HepG2 (cell line): Measurements from ENCODE around the gene TMEM50B. TPM values are rescaled to one million over a fixed set of nuclear protein-coding genes. Genes with fewer than 3 reads are reported as not detected.

Source experiments
- CBX2 ChIP-seq, 2 experiments: fragments of 200-600 bp in 1 of 2; sonication (generic); formaldehyde crosslinking in 1 of 2; IDR thresholded peaks; 2 replicates each; pipeline versions ENCODE4 v1.7.0 to v1.8.1; 2018 to 2022; ENCODE audit warnings: low read depth in 2 of 2, low read length in 1 of 2, mild to moderate bottlenecking in 1 of 2, missing genetic modification reagents in 1 of 2
- HCFC1 ChIP-seq: fragments of 150-350 bp; IDR thresholded peaks from 2 replicates; pipeline ENCODE4 v1.6.1; 2014; ENCODE audit warnings: low read depth, low read length
- HMGA1 ChIP-seq: sonication (generic); formaldehyde crosslinking; conservative IDR thresholded peaks from 2 replicates; pipeline ENCODE4 v1.4.0; 2020; ENCODE audit warnings: missing genetic modification reagents
- HNRNPLL ChIP-seq: fragments of 200-400 bp; formaldehyde crosslinking; IDR thresholded peaks from 2 replicates; pipeline ENCODE4 v1.6.1; 2017; ENCODE audit warnings: mild to moderate bottlenecking, low read depth, low read length; ENCODE audit not compliant: poor library complexity, severe bottlenecking
- MED8 ChIP-seq: sonication (generic); formaldehyde crosslinking; IDR thresholded peaks from 2 replicates; pipeline ENCODE4 v1.8.1; 2023; ENCODE audit warnings: mild to moderate bottlenecking, missing genetic modification reagents; ENCODE audit not compliant: insufficient replicate concordance
- NCOR1 ChIP-seq: fragments of 200-600 bp; sonication (generic); IDR thresholded peaks from 2 replicates; pipeline ENCODE4 v1.7.0; 2017; ENCODE audit warnings: antibody characterized with exemption, low read length, borderline replicate concordance
- NFYC ChIP-seq: IDR thresholded peaks from 2 replicates; pipeline ENCODE4 v1.6.1; 2016; ENCODE audit warnings: missing genetic modification reagents, missing compliant biosample characterization
- NONO ChIP-seq, 2 experiments: fragments of 450-650 bp in 1 of 2; sonication (generic) in 1 of 2; formaldehyde crosslinking in 1 of 2; IDR thresholded peaks in 1 of 2; conservative IDR thresholded peaks in 1 of 2; 2 replicates each; pipeline versions ENCODE4 v1.6.1 to v1.8.0; 2017 to 2022; ENCODE audit warnings: mild to moderate bottlenecking in 1 of 2, missing genetic modification reagents in 1 of 2, moderate library complexity in 1 of 2
- PREB ChIP-seq: sonication (generic); formaldehyde crosslinking; IDR thresholded peaks from 2 replicates; pipeline ENCODE4 v1.4.0; 2020; ENCODE audit warnings: missing genetic modification reagents
- SMC3 ChIP-seq: IDR thresholded peaks from 2 replicates; pipeline ENCODE4 v1.6.1; 2011; ENCODE audit warnings: low read length, improper control_type of control experiment
- THAP8 ChIP-seq: sonication (generic); formaldehyde crosslinking; IDR thresholded peaks from 2 replicates; pipeline ENCODE4 v1.5.1; 2020; ENCODE audit warnings: missing genetic modification reagents, mild to moderate bottlenecking, borderline replicate concordance
- ZNF124 ChIP-seq: sonication (generic); formaldehyde crosslinking; IDR thresholded peaks from 2 replicates; pipeline ENCODE4 v1.4.0; 2020; ENCODE audit warnings: missing genetic modification reagents
- ZNF235 ChIP-seq: sonication (generic); formaldehyde crosslinking; IDR thresholded peaks from 2 replicates; pipeline ENCODE4 v1.8.1; 2023; ENCODE audit warnings: mild to moderate bottlenecking, missing genetic modification reagents, borderline replicate concordance
- ZNF264 ChIP-seq: sonication (generic); formaldehyde crosslinking; IDR thresholded peaks from 2 replicates; pipeline ENCODE4 v1.4.0; 2020; ENCODE audit warnings: missing genetic modification reagents
- ZNF292 ChIP-seq: sonication (generic); formaldehyde crosslinking; IDR thresholded peaks from 2 replicates; pipeline ENCODE4 v1.8.1; 2022; ENCODE audit warnings: mild to moderate bottlenecking, low read depth, missing genetic modification reagents, borderline replicate concordance
- ZNF639 ChIP-seq: conservative IDR thresholded peaks from 2 replicates; pipeline ENCODE4 v1.6.1; 2018; ENCODE audit warnings: missing genetic modification reagents
- ZNF678 ChIP-seq: sonication (generic); formaldehyde crosslinking; IDR thresholded peaks from 2 replicates; pipeline ENCODE4 v1.4.0; 2020; ENCODE audit warnings: mild to moderate bottlenecking, missing genetic modification reagents
- ZNF7 ChIP-seq: IDR thresholded peaks from 2 replicates; pipeline ENCODE4 v1.6.1; 2016; ENCODE audit warnings: missing biosample characterization, missing genetic modification reagents
- ZNF782 ChIP-seq: sonication (generic); formaldehyde crosslinking; IDR thresholded peaks from 2 replicates; pipeline ENCODE4 v1.4.0; 2020; ENCODE audit warnings: missing genetic modification reagents, mild to moderate bottlenecking, borderline replicate concordance
- polyA plus RNA-seq, 8 experiments: library from polyadenylated mRNA; depleted of rRNA in 3 of 8; stranded (reverse) in 7 of 8; unstranded in 1 of 8; fragments of >200 nt; fragmentation: Illumina TruSeq in 4 of 8; extraction: Trizol in 4 of 8; gene quantifications; 2 replicates each; pipeline versions ENCODE4 v1.2.1 to v1.2.3, GENCODE V29; 2011 to 2016; ENCODE audit warnings: low read depth in 4 of 8, missing spikeins in 1 of 8, mixed read lengths in 1 of 8; ENCODE audit not compliant: insufficient read depth in 1 of 8
- total RNA-seq, 5 experiments: library from RNA; depleted of rRNA; stranded (reverse); fragments of >200 nt; fragmentation: Illumina TruSeq; extraction: Trizol; gene quantifications; 2 replicates each; pipeline ENCODE4 v1.2.3, GENCODE V29; 2016; ENCODE audit warnings: low read depth in 1 of 5
- TF ChIP-seq, protein P1 (sequence below): sonication (generic); formaldehyde crosslinking; IDR thresholded peaks from 2 replicates; pipeline ENCODE4 v1.4.0; 2020; ENCODE audit warnings: mild to moderate bottlenecking, missing genetic modification reagents
- TF ChIP-seq, protein P2 (sequence below): IDR thresholded peaks from 2 replicates; pipeline ENCODE4 v1.6.1; 2016; ENCODE audit warnings: missing biosample characterization, missing genetic modification reagents, low read depth

TMEM50B gene
- total and polyA plus RNA-seq, 2 of the 13 experiments (the other 11 are each of a cell fraction or from before 2014, with no cell fraction given): 29.9 to 46.3 TPM

DNA sequence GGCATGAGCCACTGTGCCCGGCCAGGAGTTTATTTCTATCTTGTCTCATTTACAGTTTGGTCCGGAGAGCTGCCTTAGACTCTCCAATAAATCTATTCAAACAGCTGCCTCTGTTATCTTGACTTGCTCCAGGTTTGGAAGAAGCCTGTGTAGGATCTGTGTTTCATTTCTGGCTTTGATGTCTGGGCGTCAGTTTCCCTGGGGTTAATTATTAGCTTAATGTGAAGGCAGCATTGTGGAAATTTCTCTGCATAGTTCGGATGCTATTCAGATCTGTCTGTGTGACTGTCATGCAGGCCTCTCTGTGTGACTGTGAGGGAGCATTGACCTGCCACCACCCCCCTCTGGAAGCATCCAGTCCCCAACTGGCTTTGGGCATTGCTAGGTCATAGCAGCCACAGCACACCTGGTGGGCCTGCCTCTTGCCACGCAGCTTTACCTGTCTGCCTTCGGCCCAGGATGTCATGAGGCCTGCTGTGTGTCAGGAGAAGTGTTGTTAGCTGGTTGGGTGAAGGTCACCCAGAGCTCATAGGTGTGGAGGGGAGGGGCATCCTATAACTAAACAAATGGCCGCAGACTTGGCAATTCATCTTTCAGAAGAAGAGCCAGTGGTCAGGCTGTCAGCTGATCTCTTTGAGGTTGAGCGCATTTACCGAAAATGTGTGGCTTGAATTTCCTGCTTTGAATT, 66.8 kb downstream of the TMEM50B start (continued):
- TF ChIP-seq HCFC1: no peak
- TF ChIP-seq PREB (CRISPR knock-in tag): no peak
- TF ChIP-seq NCOR1: peak; percentile 65; the same call in 1 of the 2 replicates
- TF ChIP-seq ZNF264 (CRISPR knock-in tag): no peak
- TF ChIP-seq, protein P1, sequence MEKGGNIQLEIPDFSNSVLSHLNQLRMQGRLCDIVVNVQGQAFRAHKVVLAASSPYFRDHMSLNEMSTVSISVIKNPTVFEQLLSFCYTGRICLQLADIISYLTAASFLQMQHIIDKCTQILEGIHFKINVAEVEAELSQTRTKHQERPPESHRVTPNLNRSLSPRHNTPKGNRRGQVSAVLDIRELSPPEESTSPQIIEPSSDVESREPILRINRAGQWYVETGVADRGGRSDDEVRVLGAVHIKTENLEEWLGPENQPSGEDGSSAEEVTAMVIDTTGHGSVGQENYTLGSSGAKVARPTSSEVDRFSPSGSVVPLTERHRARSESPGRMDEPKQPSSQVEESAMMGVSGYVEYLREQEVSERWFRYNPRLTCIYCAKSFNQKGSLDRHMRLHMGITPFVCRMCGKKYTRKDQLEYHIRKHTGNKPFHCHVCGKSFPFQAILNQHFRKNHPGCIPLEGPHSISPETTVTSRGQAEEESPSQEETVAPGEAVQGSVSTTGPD (CRISPR knock-in tag): no peak
- no peak for TF ChIP-seq THAP8
- no peak for TF ChIP-seq ZNF7
- TF ChIP-seq SMC3: no peak
- TF ChIP-seq MED8 (CRISPR knock-in tag): no peak
- TF ChIP-seq ZNF678 (CRISPR knock-in tag): no peak
- 0 out of 2 replicates have a peak, but pooled peaks have one; percentile 63 for TF ChIP-seq ZNF124 (CRISPR knock-in tag)
- TF ChIP-seq ZNF639 (CRISPR knock-in tag): 0 out of 2 replicates have a peak, but pooled peaks have one; percentile 33
- TF ChIP-seq, protein P2, sequence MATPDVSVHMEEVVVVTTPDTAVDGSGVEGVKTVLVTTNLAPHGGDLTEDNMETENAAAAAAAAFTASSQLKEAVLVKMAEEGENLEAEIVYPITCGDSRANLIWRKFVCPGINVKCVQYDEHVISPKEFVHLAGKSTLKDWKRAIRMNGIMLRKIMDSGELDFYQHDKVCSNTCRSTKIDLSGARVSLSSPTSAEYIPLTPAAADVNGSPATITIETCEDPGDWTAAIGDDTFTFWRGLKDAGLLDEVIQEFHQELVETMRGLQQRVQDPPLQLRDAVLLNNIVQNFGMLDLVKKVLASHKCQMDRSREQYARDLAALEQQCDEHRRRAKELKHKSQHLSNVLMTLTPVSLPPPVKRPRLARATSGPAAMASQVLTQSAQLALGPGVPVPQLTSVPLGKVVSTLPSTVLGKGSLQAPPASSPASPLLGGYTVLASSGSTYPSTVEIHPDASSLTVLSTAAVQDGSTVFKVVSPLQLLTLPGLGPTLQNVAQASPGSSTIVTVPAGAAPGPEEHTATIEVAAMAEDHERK (CRISPR knock-in tag): no peak
- no peak for TF ChIP-seq ZNF782
- no peak for TF ChIP-seq HMGA1 (CRISPR knock-in tag)
- peak; percentile 94; the same call in 1 of the 2 replicates for TF ChIP-seq ZNF292 (CRISPR knock-in tag)
- no peak for TF ChIP-seq CBX2 (IDR thresholded peaks at IDR 0.05; ENCODE audit: low read depth, low read length)
- TF ChIP-seq CBX2 (CRISPR knock-in tag; IDR thresholded peaks at IDR 0.05; ENCODE audit: low read depth): no peak
- no peak for TF ChIP-seq NFYC (CRISPR knock-in tag)
- TF ChIP-seq NONO (IDR thresholded peaks at IDR 0.05): no peak
- TF ChIP-seq NONO (CRISPR knock-in tag; conservative IDR thresholded peaks at IDR 0.05): peak; percentile 64; the same call in 1 of the 2 replicates
- no peak for TF ChIP-seq HNRNPLL
- no peak for TF ChIP-seq ZNF235 (CRISPR knock-in tag)
